MM.1S (cell line): ENCODE measurements around the gene CLMN.

Experiments used
- EZH2 ChIP-seq: fragments of 300-600 bp; sonication (generic); optimal IDR thresholded peaks from 2 replicates; pipeline ENCODE3; 2017; ENCODE audit warnings: low read depth, mild to moderate bottlenecking, antibody characterized with exemption, low read length, mixed read lengths
- TF ChIP-seq, protein P1 (sequence below): fragments of 300-600 bp; sonication (generic); IDR thresholded peaks from 2 replicates; pipeline ENCODE4 v1.5.1; 2016; ENCODE audit warnings: antibody characterized with exemption, low read length, mixed read lengths

- TF ChIP-seq, protein P1, sequence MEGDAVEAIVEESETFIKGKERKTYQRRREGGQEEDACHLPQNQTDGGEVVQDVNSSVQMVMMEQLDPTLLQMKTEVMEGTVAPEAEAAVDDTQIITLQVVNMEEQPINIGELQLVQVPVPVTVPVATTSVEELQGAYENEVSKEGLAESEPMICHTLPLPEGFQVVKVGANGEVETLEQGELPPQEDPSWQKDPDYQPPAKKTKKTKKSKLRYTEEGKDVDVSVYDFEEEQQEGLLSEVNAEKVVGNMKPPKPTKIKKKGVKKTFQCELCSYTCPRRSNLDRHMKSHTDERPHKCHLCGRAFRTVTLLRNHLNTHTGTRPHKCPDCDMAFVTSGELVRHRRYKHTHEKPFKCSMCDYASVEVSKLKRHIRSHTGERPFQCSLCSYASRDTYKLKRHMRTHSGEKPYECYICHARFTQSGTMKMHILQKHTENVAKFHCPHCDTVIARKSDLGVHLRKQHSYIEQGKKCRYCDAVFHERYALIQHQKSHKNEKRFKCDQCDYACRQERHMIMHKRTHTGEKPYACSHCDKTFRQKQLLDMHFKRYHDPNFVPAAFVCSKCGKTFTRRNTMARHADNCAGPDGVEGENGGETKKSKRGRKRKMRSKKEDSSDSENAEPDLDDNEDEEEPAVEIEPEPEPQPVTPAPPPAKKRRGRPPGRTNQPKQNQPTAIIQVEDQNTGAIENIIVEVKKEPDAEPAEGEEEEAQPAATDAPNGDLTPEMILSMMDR, result no peak
- no peak for TF ChIP-seq EZH2
These were observed 6.0 kb downstream of the CLMN start for GRCh38 chr14:95313707-95314106.
